GM10248 (cell line): ENCODE measurements around the gene KLHL10.

Experiments used
- CTCF ChIA-PET: fragments of 300-600 bp; sonication (Branson Sonifier 250); formaldehyde crosslinking; extraction: SDS; loops from one replicate; lab custom pipeline; 2021; ENCODE audit warnings: antibody characterized with exemption; lab: Yijun Ruan, JAX
- POLR2A ChIA-PET: fragments of 350-650 bp; sonication (Branson Sonifier 250); formaldehyde crosslinking; extraction: SDS; loops from one replicate; lab custom pipeline; 2020; ENCODE audit warnings: antibody characterized with exemption; lab: Yijun Ruan, JAX
- DNase-seq: peaks from one replicate; pipeline ENCODE4 v3.0.0; 2012; ENCODE audit errors: extremely low spot score
- TF ChIP-seq, protein P1 (sequence below): IDR thresholded peaks from 2 replicates; pipeline ENCODE4 v1.5.1; 2012; ENCODE audit warnings: mild to moderate bottlenecking, low read depth; ENCODE audit errors: extremely low read depth, missing control alignments, control extremely low read depth

Gene KLHL10

DNA sequence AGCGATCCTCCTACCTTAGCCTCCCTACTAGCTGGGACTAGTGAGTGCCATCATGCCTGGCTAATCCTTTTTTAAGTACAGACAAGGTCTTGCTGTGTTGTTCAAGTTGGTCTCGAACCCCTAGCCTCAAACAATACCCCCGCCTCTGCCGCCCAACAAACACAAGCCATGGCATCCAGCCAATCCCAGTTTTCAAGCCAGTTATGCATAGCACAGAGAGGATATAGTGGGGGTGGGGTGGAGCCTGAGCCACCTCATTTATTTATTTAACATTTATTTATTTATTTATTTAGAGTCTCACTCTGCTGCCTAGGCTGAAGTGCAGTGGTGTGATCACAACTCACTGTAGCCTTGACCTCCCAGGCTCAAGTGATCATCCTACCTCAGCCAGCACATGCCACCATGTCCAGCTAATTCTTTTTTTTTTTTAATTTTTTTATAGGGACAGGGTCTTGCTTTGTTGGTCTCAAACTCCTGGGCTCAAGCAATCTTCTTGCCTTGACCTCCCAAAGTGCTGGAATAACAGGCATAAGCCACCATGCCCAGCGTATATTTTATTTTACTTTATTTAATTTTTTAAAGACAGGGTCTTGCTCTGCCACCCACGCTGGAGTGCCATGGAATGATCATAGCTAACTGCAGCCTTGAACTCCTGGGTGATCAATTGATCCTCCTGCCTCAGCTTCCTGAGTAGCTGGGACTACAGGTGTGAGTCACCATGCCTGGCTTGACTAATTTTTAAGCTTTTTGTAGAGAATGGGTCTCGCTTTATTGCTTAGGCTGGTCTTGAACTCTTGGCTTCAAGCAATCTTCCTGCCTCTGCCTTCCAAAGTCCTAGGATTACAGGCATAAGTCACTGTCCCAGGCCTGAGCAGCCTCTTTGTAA, 53.8 kb downstream of the KLHL10 start:
- POLR2A ChIA-PET: interaction anchor here (1.0 kb wide), 1 partner anchor 340 kb away, joined by 3 read pairs; no protein-coding TSS in a partner anchor
- CTCF ChIA-PET: no interaction called here
- no peak for DNase-seq
- TF ChIP-seq, protein P1, sequence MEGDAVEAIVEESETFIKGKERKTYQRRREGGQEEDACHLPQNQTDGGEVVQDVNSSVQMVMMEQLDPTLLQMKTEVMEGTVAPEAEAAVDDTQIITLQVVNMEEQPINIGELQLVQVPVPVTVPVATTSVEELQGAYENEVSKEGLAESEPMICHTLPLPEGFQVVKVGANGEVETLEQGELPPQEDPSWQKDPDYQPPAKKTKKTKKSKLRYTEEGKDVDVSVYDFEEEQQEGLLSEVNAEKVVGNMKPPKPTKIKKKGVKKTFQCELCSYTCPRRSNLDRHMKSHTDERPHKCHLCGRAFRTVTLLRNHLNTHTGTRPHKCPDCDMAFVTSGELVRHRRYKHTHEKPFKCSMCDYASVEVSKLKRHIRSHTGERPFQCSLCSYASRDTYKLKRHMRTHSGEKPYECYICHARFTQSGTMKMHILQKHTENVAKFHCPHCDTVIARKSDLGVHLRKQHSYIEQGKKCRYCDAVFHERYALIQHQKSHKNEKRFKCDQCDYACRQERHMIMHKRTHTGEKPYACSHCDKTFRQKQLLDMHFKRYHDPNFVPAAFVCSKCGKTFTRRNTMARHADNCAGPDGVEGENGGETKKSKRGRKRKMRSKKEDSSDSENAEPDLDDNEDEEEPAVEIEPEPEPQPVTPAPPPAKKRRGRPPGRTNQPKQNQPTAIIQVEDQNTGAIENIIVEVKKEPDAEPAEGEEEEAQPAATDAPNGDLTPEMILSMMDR: no peak

DNA sequence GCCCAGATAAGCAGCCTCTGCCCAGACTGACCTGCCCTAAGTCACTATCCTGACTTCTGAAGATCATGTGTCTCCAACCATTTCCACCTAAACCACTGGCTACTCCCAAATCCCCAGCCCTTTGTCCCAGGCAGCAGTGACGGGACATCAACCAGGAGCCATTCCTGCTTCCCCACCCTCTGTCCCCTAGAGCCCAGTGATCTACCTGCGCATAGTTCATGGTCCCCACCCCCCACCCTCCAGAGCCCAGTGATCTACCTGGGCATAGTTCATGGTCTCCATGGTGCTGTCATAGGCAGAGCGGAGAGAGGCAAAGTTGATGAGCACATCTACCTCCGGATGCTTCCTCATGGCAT, 54.4 kb downstream of the KLHL10 start:
- TF ChIP-seq, protein P1: no peak

DNA sequence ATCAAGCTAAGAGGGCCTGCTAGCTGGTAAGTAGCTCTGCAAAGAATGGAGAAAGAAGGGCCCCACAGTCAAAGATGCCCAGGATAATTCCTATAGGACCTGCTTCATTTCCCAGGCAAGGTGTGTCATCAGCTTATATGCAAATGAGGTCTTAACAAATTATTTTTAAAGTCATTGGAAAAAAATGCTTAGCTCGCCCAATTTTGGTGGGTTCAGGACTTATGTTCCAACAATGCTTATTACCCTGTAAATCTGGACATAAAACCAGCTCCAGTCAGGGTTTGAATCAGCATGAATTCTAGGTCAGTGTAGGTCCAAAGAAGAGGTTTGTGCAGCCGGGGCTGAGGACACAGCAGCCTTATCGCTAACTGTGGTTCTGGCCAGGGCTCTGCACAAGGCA, 55.8 kb downstream of the KLHL10 start:
- ChIA-PET CTCF (interaction anchor here (1.4 kb wide), 1 partner anchor 107 kb away, joined by 4 read pairs; the partner anchor contains the start of gene JUP), POLR2A (no interaction called here)
- DNase-seq: no peak
- TF ChIP-seq, protein P1: no peak

More for the DNA sequence above, 54.4 kb downstream of the KLHL10 start:
- no peak for DNase-seq
- POLR2A ChIA-PET: interaction anchor here (1.0 kb wide), 1 partner anchor 341 kb away, joined by 3 read pairs; no protein-coding TSS in a partner anchor
- CTCF ChIA-PET: no interaction called here

DNA sequence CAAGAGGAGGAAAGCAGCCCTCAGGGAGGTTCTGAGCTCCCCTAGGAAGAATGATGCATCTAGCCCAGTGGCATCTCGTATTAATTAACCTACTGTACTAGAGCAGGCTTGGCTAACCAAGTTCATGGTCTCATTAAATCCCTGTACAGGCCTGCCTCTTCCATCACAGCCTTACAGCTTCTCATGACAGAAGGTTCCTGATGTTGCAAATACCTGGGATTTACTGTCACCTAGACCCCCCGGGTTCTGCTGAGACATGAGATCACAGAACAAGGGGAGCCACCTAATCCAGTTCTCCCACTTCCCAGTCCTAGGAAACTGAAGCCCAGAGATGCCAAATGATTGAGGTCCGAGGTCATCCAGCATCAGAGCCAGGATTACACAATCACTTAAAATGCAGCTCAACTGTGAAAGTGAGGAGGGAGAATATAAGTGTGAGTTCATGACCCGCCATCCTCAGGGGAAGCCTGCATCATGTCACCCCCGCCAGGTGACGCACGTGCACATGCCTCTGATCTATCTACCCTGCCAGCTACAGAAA, 57.2 kb downstream of the KLHL10 start:
- POLR2A ChIA-PET: interaction anchor here (0.6 kb wide), 1 partner anchor 953 kb away, joined by 3 read pairs; no protein-coding TSS in a partner anchor
- DNase-seq: no peak
- CTCF ChIA-PET: interaction anchor here (1.2 kb wide), 1 partner anchor 16 kb away, joined by 3 read pairs; no protein-coding TSS in a partner anchor
- TF ChIP-seq, protein P1: no peak

DNA sequence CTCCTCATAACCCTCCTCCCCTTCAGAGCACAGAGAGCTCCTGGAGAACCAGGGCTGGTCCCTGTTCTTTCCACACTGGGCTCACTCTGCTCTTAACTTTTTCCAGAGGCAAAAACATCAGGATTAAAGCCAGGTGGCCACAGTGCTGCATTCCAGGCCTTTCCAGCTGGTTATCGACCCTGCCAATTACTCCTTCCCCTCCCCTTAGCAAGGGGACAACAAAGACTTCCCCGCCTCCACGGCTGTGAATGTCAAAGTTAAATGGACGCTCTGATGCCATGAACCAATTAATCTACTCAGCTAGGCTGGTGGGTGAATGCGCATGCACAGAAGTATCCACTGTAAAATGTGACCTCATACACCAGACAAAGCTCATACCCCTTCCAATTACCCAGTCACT, 58.0 kb downstream of the KLHL10 start:
- ChIA-PET POLR2A (no interaction called here), CTCF (interaction anchor here (1.2 kb wide), 1 partner anchor 16 kb away, joined by 3 read pairs; no protein-coding TSS in a partner anchor)
- TF ChIP-seq, protein P1: no peak
- no peak for DNase-seq

DNA sequence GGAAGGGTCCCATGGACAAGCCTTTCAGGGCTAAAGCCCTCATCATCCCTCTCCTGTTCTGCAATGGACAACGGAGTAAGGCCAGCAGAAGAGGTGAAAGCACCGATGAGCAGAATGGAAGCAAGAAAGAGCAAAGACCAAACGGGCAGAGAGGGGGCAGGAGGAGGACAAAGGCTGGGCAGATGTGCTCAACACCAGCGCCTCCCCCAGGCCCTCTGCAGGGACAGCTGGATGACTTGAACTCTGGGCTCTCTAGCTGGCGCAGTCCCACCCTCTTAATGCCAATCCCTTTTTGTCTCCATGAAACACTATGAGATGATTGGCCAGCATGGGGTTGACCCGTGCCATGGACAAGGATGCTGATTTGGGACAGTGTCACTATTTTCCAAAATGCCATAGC, 59.1 kb downstream of the KLHL10 start:
- DNase-seq: no peak
- POLR2A ChIA-PET: no interaction called here
- CTCF ChIA-PET: no interaction called here
- TF ChIP-seq, protein P1: no peak
